OCI-LY1 (cell line): ENCODE measurements around the gene GAS2L2.

Experiments used
- H2AFZ ChIP-seq: fragments of 200-600 bp; sonication (generic), shearing (Covaris generic); 2 replicates; pipeline ENCODE4 v1.6.0; 2014; ENCODE audit warnings: antibody characterized with exemption, mild to moderate bottlenecking, low read length
- H3F3A ChIP-seq: fragments of 200-600 bp; sonication (generic), shearing (Covaris generic); 2 replicates; pipeline ENCODE4 v1.6.0; 2014; ENCODE audit warnings: mild to moderate bottlenecking, antibody characterized with exemption, low read length, moderate library complexity; ENCODE audit not compliant: insufficient read depth
- H3K27ac ChIP-seq: fragments of 200-600 bp; sonication (generic); 2 replicates; pipeline ENCODE4 v1.5.1; 2014; ENCODE audit warnings: low read length, mixed run types, mild to moderate bottlenecking, low read depth; ENCODE audit not compliant: poor library complexity, severe bottlenecking
- H3K27me3 ChIP-seq: fragments of 200-600 bp; sonication (generic); 2 replicates; pipeline ENCODE4 v1.6.0; 2014; ENCODE audit warnings: antibody characterized with exemption, mild to moderate bottlenecking, low read length, moderate library complexity; ENCODE audit not compliant: insufficient read depth
- H3K36me3 ChIP-seq: fragments of 200-600 bp; sonication (generic); 2 replicates; pipeline ENCODE4 v1.6.1; 2014; ENCODE audit warnings: mild to moderate bottlenecking, antibody characterized with exemption, low read length, moderate library complexity, mixed read lengths; ENCODE audit not compliant: insufficient read depth
- H3K4me1 ChIP-seq: fragments of 200-600 bp; sonication (generic); 2 replicates; pipeline ENCODE4 v1.5.1; 2014; ENCODE audit warnings: mild to moderate bottlenecking, low read length, moderate library complexity; ENCODE audit not compliant: insufficient read depth, severe bottlenecking
- H3K4me2 ChIP-seq: fragments of 200-600 bp; sonication (generic), shearing (Covaris generic); 2 replicates; pipeline ENCODE4 v1.6.1; 2014; ENCODE audit warnings: low read length
- H3K4me3 ChIP-seq: fragments of 200-600 bp; sonication (generic); 2 replicates; pipeline ENCODE4 v1.5.1; 2014; ENCODE audit warnings: low read length, low read depth, mild to moderate bottlenecking, mixed read lengths; ENCODE audit not compliant: poor library complexity, severe bottlenecking
- H3K79me2 ChIP-seq: fragments of 200-600 bp; shearing (Covaris generic); 2 replicates; pipeline ENCODE4 v1.6.1; 2016; ENCODE audit warnings: mixed run types, low read length, mixed read lengths; ENCODE audit not compliant: insufficient read depth
- H3K9ac ChIP-seq: fragments of 200-600 bp; sonication (generic), shearing (Covaris generic); 2 replicates; pipeline ENCODE4 v1.6.1; 2014; ENCODE audit warnings: mild to moderate bottlenecking, low read length, mixed read lengths
- H3K9me2 ChIP-seq: fragments of 200-600 bp; sonication (generic), shearing (Covaris generic); 2 replicates; pipeline ENCODE4 v1.6.1; 2014; ENCODE audit warnings: low read depth, mild to moderate bottlenecking, low read length, mixed read lengths
- H3K9me3 ChIP-seq: fragments of 200-600 bp; shearing (Covaris generic); 2 replicates; pipeline ENCODE4 v1.6.1; 2014; ENCODE audit warnings: low read length, mixed read lengths
- H4K20me1 ChIP-seq: fragments of 200-600 bp; sonication (generic), shearing (Covaris generic); 2 replicates; pipeline ENCODE4 v1.6.0; 2016; ENCODE audit warnings: mild to moderate bottlenecking, low read length; ENCODE audit not compliant: insufficient read depth
- CTCF ChIP-seq: fragments of 200-600 bp; sonication (generic), shearing (Covaris generic); IDR thresholded peaks from 2 replicates; pipeline ENCODE4 v1.5.1; 2017; ENCODE audit warnings: mild to moderate bottlenecking, antibody characterized with exemption, low read length, moderate library complexity, mixed read lengths
- EZH2 ChIP-seq: fragments of 200-600 bp; sonication (generic), shearing (Covaris generic); IDR thresholded peaks from 2 replicates; pipeline ENCODE4 v1.8.0; 2017; ENCODE audit warnings: borderline replicate concordance, mixed run types, mild to moderate bottlenecking, antibody characterized with exemption, low read length, moderate library complexity, mixed read lengths

Gene GAS2L2

GRCh38 chr17:35700150-35700549 is 52.9 kb downstream of the GAS2L2 start:
- Histone ChIP-seq H3F3A (no peaks in the 10 kb centered on the region), H3K4me2 (no peak overlapping the region), H3K79me2 (no peaks in the 10 kb centered on the region), H2AFZ (no peak overlapping the region), H3K4me1 (no peaks in the 10 kb centered on the region), H3K27me3 (no peaks in the 10 kb centered on the region), H3K36me3 (peaks cover 9% of the 10 kb centered on the region; the same call in 1 of the 2 replicates), H3K9me3 (no peaks in the 10 kb centered on the region), H4K20me1 (no peaks in the 10 kb centered on the region), H3K9me2 (no peaks in the 10 kb centered on the region), H3K27ac (no peak overlapping the region), H3K4me3 (no peak overlapping the region), H3K9ac (no peak overlapping the region)
- no peak for TF ChIP-seq EZH2
- no peak for TF ChIP-seq CTCF

GRCh38 chr17:35698800-35699199 is 54.2 kb downstream of the GAS2L2 start:
- H3F3A ChIP-seq, result no peaks in the 10 kb centered on the region
- H3K9ac ChIP-seq, result no peak overlapping the region
- H4K20me1 ChIP-seq, result no peaks in the 10 kb centered on the region
- H3K27me3 ChIP-seq, result no peaks in the 10 kb centered on the region
- no peak overlapping the region for H2AFZ ChIP-seq
- no peak overlapping the region for H3K4me3 ChIP-seq
- no peaks in the 10 kb centered on the region for H3K4me1 ChIP-seq
- H3K9me2 ChIP-seq, result no peaks in the 10 kb centered on the region
- peaks cover 15% of the 10 kb centered on the region; the same call in 1 of the 2 replicates for H3K36me3 ChIP-seq
- H3K9me3 ChIP-seq, result no peaks in the 10 kb centered on the region
- TF ChIP-seq CTCF, result no peak
- TF ChIP-seq EZH2, result no peak
- H3K4me2 ChIP-seq, result no peak overlapping the region
- no peaks in the 10 kb centered on the region for H3K79me2 ChIP-seq
- no peak overlapping the region for H3K27ac ChIP-seq

- TF ChIP-seq CTCF, result no peak
- TF ChIP-seq EZH2, result no peak
- no peaks in the 10 kb centered on the region for H3K4me1 ChIP-seq
- peaks cover 20% of the 10 kb centered on the region; the same call in 1 of the 2 replicates for H3K36me3 ChIP-seq
- H3F3A ChIP-seq, result no peaks in the 10 kb centered on the region
- no peak overlapping the region for H2AFZ ChIP-seq
- H3K27ac ChIP-seq, result no peak overlapping the region
- no peaks in the 10 kb centered on the region for H3K9me2 ChIP-seq
- no peaks in the 10 kb centered on the region for H3K27me3 ChIP-seq
- H3K9me3 ChIP-seq, result no peaks in the 10 kb centered on the region
- no peaks in the 10 kb centered on the region for H4K20me1 ChIP-seq
- no peaks in the 10 kb centered on the region for H3K79me2 ChIP-seq
- H3K9ac ChIP-seq, result no peak overlapping the region
- no peak overlapping the region for H3K4me2 ChIP-seq
- no peak overlapping the region for H3K4me3 ChIP-seq
Measured at GRCh38 chr17:35695613-35696012, 57.4 kb downstream of the GAS2L2 start.
